T-helper 2 cell (primary cell): ENCODE data around the gene EFNA2.

Experiments used
- DNase-seq, 5 experiments: peaks; one replicate each; pipeline versions ENCODE4 v3.0.0 to v3.0.0-alpha.2; 2012 to 2022

EFNA2 gene

GRCh38 chr19:1272423-1273262 lies 13.0 kb upstream of the EFNA2 start:
- DNase-seq = no peak

DNA sequence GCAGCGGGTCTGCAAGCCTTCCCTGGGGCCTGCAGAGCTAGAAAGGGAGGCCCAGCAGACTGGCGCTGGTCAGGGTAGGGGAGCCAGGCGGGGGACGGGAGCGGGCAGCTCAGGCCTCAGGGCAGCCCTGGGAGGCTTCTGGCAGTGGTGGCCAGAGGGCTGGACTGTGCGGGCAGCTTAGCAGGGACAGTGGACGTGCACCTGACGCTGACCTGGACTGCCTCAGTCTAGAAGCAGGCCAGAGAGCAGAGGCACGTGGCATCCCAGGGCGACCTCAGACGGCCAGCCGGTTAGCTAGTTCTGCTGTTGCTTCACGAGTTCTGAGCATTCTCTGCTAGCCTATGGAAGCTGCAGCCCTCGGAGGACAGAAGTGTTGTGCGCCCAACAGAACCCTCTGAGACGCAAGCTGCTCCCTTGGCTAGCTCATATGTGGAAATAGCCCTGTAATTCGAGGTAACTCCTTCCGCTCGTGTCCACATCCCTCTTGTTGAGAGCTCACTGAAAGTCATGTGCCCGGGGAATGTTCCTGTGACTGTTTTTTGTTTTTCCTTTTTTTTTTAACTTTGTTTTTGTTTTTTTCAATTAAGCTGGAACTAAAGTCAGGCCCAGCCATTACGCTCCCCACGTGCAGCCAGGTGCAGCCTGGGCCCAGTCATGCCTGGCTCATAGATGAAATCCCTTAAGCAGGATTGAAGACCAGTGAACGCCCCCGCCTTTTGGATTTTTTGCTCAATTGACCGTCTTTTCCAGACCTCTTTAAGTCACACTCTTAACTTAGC lies 12.2 kb upstream of the EFNA2 start:
- DNase-seq = no peak

DNA sequence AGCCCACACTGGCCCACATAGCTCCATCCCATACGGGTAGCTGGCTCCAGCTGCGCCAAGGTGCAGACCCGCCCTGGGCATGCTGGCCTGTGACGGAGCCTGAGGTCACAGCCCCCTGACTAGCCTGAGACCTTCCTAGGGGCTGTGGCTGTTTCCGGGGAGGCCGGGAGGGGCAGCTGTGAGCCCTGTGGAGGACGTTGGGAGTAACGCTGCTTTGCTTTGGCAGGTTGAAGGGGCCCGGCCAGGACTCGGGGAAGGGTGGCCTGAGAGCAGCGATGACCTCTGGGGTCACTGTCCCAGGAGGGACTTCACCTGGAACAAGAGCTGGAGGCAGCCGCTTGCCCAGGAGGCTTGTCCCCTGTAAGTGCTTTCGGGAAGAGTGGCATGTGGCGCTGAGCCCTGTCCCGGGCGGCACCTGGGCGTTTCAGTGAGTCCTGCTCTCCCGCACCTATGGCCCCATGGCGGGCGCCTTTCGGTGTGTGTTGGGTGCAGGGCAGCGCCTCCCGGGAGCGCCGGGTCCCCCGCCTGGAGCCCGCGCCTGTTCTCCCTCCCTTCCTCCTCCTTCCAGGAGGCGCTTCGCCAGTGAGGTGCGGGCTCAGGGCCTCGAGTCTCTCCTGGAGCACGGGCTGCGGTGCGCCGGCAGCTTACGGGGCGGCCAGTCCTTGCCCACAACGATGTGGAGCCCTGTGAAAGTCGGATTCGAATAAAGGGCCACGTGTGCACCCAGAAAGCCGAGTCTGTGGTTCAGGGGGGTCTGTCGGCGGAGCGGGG lies 11.4 kb upstream of the EFNA2 start:
- DNase-seq = no peak

DNA sequence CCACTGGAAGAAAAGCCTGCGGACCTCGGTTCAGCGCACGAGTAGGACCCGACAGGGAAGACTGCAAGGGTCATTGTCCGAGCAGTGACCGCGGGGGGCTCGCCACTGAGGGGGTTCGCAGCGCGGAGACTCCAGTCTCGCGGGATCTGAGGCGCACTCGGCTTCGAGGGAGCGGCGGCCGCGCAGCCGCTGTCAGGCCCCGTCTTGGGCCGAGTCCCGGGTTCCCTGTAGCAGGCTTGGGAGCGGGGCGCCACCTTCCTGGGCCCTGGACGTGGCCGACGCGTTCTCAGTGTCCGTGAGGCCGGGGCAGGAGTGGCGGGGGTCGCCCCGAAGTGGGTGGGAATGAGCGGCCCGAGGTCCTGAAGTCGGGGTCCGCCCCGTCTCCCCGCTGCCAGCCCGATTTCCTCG lies 10.8 kb upstream of the EFNA2 start:
- no peak for DNase-seq

DNA sequence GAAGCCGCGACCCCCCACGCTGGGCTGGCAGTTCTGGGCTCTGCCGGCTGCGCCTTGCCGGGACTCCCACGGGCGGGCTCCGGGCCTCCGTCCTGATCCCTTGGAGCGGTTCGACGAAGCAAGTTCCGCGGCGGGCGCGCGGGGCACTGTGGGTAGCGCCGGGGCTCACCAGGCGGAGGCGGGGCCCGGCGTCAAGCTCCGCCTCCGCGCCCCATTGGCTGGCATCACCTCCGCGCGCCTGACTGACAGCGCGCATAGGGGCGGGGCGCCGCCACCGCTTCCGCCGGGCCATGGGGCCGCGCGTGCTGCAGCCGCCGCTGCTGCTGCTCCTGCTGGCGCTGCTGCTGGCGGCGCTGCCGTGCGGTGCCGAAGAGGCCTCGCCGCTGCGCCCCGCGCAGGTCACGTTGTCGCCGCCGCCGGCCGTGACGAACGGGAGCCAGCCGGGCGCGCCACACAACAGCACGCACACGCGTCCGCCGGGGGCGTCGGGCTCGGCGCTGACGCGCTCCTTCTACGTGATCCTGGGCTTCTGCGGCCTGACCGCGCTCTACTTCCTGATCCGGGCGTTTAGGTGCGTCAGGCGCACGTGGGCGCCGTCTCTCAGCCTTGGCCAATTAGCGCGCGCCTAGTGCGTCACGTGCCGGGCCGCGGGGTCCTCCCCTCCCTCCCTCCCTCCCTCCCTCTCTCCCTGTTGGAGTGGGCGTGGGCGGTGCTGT lies 10.3 kb upstream of the EFNA2 start, which contains the start of gene FAM174C:
FAM174C (plus strand) TSS at position 271 of the 716 bp plus-strand sequence; CDS start at position 291, 20 bp downstream.
- DNase-seq = peak; percentile 91 to 99 (median 96)

- DNase-seq = no peak
Measured at GRCh38 chr19:1275976-1276627, 9.6 kb upstream of the EFNA2 start.

DNA sequence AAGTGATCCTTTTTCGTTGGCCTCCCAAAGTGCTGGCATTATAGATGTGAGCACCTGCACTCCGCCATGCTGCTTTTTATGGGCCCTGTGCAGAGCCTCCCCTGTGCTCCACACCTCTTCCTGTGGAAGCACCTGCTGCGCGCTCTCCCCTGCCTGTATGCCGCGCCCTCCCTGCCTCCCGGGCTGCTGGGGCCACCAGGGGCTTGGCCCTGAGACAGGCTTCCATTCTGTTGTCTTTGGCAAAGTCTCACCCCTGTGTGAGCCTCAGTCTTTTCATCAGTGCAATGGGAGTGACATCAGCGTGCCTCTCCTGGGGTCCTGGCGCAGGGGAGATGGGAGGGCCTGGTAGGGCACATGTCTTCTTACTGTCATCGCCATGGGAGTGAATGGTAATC lies 9.0 kb upstream of the EFNA2 start:
- peak in 2 of 5 experiments; percentile 29 to 64 for DNase-seq

- no peak for DNase-seq
Measured at GRCh38 chr19:1277061-1277460, 8.6 kb upstream of the EFNA2 start.

GRCh38 chr19:1278074-1278473 lies 7.6 kb upstream of the EFNA2 start:
- no peak for DNase-seq

GRCh38 chr19:1278713-1279660 lies 6.7 kb upstream of the EFNA2 start:
- no peak for DNase-seq

DNA sequence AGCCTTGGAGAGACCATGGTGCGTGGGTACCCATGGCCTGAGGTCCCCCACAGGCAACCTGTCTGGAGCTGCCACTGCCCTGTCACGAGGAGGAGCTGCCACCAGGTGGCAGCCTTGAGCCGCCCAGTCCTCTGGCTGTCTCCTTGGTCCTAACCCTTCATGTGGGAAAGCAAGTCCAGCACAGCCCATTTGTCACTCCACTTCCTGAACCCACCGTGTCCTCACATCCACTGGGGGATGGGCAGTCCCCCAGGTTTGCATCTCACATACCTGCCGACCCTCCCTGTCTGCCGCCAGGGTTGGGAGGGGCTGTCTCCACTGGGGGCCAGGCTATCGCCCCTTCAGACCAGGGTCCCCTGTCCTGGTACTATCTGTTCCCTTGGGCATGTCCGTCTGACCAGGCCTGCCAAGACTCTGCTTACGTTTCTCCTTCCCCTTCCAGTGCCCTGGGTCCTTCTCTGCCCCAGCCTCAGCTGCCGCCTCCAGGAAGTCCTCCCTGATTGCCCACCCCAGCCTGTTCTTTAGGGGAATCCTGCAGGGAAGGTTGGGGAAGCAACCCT lies 5.8 kb upstream of the EFNA2 start:
- peak; percentile 54 to 75 (median 67) for DNase-seq

DNA sequence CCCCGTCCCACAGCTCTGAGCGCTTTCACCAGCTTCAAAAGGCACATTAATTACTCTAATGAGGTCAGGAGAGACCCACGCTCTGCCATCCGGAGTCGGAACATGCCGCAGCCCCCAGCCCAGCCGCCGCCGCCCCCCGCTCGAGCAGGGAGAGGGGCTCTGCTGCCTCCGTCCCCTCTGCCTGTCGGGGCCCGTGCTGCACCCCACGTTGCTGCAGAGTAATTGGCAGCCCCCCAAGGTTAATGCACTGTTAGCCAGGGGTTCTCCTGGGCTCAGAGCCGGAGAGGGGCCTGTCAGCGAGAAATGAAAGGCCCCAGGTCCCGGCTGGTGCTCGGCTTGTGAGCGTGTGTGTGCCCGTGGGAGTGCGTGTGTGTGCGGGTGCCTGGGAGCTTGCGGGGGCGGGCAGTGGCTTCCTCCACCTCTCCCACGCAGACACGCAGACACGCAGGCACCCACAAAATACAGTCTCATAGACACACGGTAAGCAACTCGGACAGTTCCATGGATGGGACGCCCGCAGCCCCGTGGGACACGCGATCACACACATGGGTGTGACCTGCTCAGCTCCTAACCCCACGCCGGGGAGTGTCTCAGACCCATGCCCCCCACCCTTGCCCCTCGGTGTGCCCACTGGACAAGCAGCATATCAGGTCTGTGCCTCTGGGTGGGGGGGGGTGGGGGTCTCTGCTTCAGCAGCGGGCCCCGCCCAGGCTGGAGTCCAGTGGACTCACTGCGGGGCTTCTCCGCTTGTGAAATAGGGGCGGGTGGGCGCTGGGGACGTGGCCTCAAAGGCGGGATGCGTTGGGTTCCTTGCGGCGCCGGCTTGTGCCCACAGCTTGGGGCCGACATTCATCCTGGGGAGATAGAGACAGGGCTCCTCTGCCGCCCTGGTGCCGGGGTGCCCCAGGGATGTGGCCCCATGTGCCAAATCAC lies 4.8 kb upstream of the EFNA2 start:
- no peak for DNase-seq

- no peak for DNase-seq
Measured at GRCh38 chr19:1281569-1282287, 3.9 kb upstream of the EFNA2 start.

- DNase-seq = no peak
Measured at GRCh38 chr19:1282588-1283206, 3.0 kb upstream of the EFNA2 start.

- DNase-seq = no peak
Measured at GRCh38 chr19:1283207-1283916, 2.3 kb upstream of the EFNA2 start.

DNA sequence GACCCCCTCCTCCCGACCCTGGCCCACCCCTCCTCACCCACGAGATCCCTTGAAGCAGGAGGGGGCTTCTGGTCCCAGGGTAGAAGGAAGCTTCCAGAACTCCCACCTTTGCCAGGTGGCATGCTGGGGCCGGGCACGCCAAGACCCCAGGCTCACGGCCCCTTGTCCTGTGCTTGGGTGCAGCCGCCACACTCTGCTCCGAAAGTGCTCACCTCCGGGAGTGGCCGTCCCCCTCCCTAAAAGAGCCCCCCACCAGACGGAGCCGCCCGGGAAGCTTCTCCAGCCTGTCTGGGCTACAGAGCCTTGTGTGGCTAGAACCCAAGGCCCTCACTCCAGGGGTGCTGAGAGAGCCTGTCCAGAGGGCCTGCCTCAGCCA lies 1.8 kb upstream of the EFNA2 start:
- DNase-seq = no peak

DNA sequence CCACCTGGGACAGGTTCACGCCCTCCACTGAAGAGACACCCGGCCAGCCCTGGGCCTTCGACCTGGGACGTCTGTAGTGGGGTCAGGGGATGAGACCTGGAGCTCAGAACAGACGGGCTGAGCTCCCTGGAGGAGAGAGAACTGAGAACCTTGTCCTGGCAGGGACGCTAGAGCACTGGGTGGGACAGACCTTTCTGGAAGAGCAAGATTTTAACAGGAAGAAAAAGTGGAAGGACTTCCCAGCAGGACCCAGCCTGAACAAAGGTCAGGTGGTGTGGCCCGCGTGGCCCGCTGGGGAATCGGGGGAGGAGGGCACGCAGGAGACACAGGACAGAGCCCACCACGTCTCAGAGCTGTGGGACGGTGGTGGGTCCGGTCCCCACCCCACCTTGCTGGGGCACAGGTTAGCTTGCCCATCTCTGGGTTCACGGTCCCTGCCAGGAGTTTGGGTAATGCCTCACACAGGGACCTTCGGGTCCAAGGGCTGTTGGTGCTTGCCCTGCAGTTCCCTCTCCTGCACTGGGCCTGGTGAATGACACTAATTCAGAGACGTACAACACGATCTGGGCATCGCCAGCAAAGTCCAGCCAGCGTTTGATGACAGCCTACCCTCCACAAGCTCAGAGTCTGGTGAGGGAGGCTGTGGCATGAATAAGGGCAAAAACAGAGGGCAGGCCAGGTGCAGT lies 1.2 kb upstream of the EFNA2 start:
- no peak for DNase-seq
